HL-60 (cell line): Measurements from ENCODE around the gene ITGB3.

Source experiments
- DNase-seq, 2 experiments: peaks; one replicate each; pipeline ENCODE4 v3.0.0-alpha.2; 2010 to 2020; ENCODE audit warnings: low read depth in 1 of 2, low spot score in 1 of 2
- H3K27ac ChIP-seq: fragments of 250-450 bp; sonication (Bioruptor Pico); replicated peaks from 2 replicates; pipeline ENCODE4 v1.5.1; 2020; ENCODE audit warnings: mild to moderate bottlenecking, moderate library complexity
- H3K27me3 ChIP-seq: fragments of 250-450 bp; sonication (Bioruptor Pico); 2 replicates; pipeline ENCODE4 v1.5.1; 2021; ENCODE audit warnings: mild to moderate bottlenecking, moderate library complexity; ENCODE audit not compliant: insufficient read depth, poor library complexity, severe bottlenecking
- H3K4me3 ChIP-seq: replicated peaks from 2 replicates; pipeline ENCODE4 v1.5.1; 2011; ENCODE audit warnings: mild to moderate bottlenecking, control low read depth, low read length; ENCODE audit not compliant: insufficient read depth
- CTCF ChIP-seq: IDR thresholded peaks from one replicate; pipeline ENCODE4 v1.5.1; 2011; ENCODE audit warnings: low read length, control low read depth, inconsistent platforms; ENCODE audit not compliant: insufficient read depth
- GABPA ChIP-seq: IDR thresholded peaks from 2 replicates; pipeline ENCODE4 v1.6.1; 2012; ENCODE audit warnings: low read depth
- POLR2AphosphoS5 ChIP-seq: IDR thresholded peaks from 2 replicates; pipeline ENCODE4 v1.6.1; 2012; ENCODE audit warnings: low read depth
- REST ChIP-seq: IDR thresholded peaks from 2 replicates; pipeline ENCODE4 v1.6.1; 2012; ENCODE audit warnings: low read depth; ENCODE audit not compliant: insufficient replicate concordance
- SPI1 ChIP-seq: IDR thresholded peaks from 2 replicates; pipeline ENCODE4 v1.6.1; 2012; ENCODE audit warnings: low read depth, mild to moderate bottlenecking, borderline replicate concordance

ITGB3 gene

GRCh38 chr17:47332287-47332686 is 78.7 kb downstream of the ITGB3 start:
- TF ChIP-seq SPI1 (no peak), REST (no peak), POLR2AphosphoS5 (no peak), GABPA (no peak), CTCF (no peak)
- H3K27ac ChIP-seq, result no peak overlapping the region
- H3K4me3 ChIP-seq, result no peak overlapping the region
- DNase-seq, result no peak
- peaks cover 2% of the 10 kb centered on the region for H3K27me3 ChIP-seq

- H3K27ac ChIP-seq, result no peak overlapping the region
- H3K27me3 ChIP-seq, result peaks cover 2% of the 10 kb centered on the region
- DNase-seq, result no peak
These were observed 81.7 kb downstream of the ITGB3 start for GRCh38 chr17:47335101-47335936.

More at GRCh38 chr17:47335101-47335936, 81.7 kb downstream of the ITGB3 start:
- TF ChIP-seq POLR2AphosphoS5, result no peak
- TF ChIP-seq CTCF, result no peak
- TF ChIP-seq REST, result no peak
- no peak for TF ChIP-seq GABPA
- TF ChIP-seq SPI1, result no peak
- H3K4me3 ChIP-seq, result no peak overlapping the region
